ENCODE measurements around the gene CDKN2C.

DNA sequence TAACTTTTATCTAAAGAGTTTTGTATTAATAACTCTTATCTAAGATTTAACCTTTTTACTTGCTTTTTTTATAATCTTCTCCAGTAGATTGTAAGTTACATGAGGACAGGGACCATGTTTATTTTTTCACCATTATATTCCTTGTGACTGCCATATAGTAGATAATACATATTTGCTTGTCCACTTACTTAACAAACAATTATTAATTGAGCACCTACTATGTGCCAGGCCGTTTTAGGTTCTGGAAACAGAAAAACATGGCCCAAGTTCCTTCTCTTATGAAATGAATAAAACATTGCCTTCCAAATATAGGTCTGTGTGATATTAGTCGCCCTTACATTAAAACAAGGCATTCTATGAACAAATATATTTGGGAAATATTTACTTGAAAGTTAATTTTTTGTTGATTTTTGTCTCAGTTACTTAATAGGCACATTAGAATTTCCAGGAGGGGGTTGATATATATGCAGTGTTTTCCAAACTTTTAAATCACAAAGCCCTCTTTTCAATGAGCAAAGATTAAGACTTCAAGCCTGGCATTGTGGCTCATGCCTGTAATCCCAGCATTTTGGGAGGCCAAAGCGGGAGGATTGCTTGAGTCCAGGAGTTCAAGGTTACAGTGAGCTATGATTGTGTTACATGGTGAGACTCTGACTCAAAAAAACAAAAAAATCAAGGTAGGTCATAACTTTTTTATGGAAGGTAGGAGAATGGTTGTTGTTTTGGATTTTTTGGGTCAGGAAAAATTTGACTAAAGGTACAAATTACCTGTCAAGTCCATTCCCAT is 22.7 kb downstream of the CDKN2C start:
- TF ChIP-seq NFIC (IDR thresholded peaks at IDR 0.05; ENCODE audit: borderline replicate concordance) (no peak), CHD2 (IDR thresholded peaks at IDR 0.05; ENCODE audit: low read length, partially characterized antibody) (no peak), SMC3 (IDR thresholded peaks at IDR 0.05; ENCODE audit: low read depth, low read length) (no peak), TEAD4 (IDR thresholded peaks at IDR 0.05; ENCODE audit: borderline replicate concordance, insufficient read depth) (no peak), FOXJ3 (CRISPR knock-in tag; IDR thresholded peaks at IDR 0.05) (no peak), JUND (IDR thresholded peaks at IDR 0.05) (no peak)
- TF ChIP-seq, protein P1, sequence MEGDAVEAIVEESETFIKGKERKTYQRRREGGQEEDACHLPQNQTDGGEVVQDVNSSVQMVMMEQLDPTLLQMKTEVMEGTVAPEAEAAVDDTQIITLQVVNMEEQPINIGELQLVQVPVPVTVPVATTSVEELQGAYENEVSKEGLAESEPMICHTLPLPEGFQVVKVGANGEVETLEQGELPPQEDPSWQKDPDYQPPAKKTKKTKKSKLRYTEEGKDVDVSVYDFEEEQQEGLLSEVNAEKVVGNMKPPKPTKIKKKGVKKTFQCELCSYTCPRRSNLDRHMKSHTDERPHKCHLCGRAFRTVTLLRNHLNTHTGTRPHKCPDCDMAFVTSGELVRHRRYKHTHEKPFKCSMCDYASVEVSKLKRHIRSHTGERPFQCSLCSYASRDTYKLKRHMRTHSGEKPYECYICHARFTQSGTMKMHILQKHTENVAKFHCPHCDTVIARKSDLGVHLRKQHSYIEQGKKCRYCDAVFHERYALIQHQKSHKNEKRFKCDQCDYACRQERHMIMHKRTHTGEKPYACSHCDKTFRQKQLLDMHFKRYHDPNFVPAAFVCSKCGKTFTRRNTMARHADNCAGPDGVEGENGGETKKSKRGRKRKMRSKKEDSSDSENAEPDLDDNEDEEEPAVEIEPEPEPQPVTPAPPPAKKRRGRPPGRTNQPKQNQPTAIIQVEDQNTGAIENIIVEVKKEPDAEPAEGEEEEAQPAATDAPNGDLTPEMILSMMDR (IDR thresholded peaks at IDR 0.05) = no peak

All from SK-N-SH (cell line).